Ovary (tissue), 9 donors: ENCODE results near the gene TFF3. TPM values are rescaled to one million over a fixed set of nuclear protein-coding genes. Genes with fewer than 3 reads are reported as not detected.

Source experiments
- DNase-seq, 5 donors: peaks; one replicate each; pipeline ENCODE4 v3.0.0-alpha.2; 2019 to 2020
- H3K27ac ChIP-seq, 2 donors: fragments of 200-600 bp; one replicate each; pipeline versions ENCODE4 v1.5.1 to v1.8.0; 2019 to 2022
- H3K27me3 ChIP-seq: fragments of 200-600 bp; one replicate; pipeline ENCODE4 v1.8.0; 2022
- H3K36me3 ChIP-seq: fragments of 200-600 bp; sonication (generic); one replicate; pipeline ENCODE4 v1.5.1; 2019
- H3K4me1 ChIP-seq: one replicate; pipeline ENCODE4 v1.8.1; 2013; ENCODE audit warnings: mild to moderate bottlenecking, moderate library complexity; ENCODE audit not compliant: insufficient read depth
- H3K4me3 ChIP-seq: fragments of 200-600 bp; sonication (generic); one replicate; pipeline ENCODE4 v1.5.1; 2017
- H3K9me3 ChIP-seq, 2 donors: fragments of 200-600 bp in 1 of 2; sonication (generic) in 1 of 2; one replicate each; pipeline versions ENCODE4 v1.5.1 to v1.8.1; 2013 to 2019; ENCODE audit warnings: mild to moderate bottlenecking in 1 of 2, moderate library complexity in 1 of 2
- EP300 ChIP-seq: sonication (generic); formaldehyde crosslinking; IDR thresholded peaks from one replicate; pipeline ENCODE4 v1.6.1; 2017; ENCODE audit warnings: antibody characterized with exemption
- POLR2A ChIP-seq: fragments of 450-650 bp; IDR thresholded peaks from one replicate; pipeline ENCODE4 v1.6.1; 2017; ENCODE audit warnings: antibody characterized with exemption, mild to moderate bottlenecking, moderate library complexity
- WGBS, 3 donors: extraction: QIAGEN DNeasy Blood & Tissue Kit in 1 of 3; methylation state at CpG; one replicate each; pipeline versions ENCODE4 v1.1.5 to v1.1.7; 2013 to 2017; 5-methylcytosine and 5-hydroxymethylcytosine counted together
- intact Hi-C, 4 donors: fragments of 100-400 bp; cut with DNase I; formaldehyde crosslinking; loops; one replicate each; pipeline versions ENCODE4 v1.11.0 to v1.15.1; 2022 to 2023
- polyA plus RNA-seq, 2 donors: library from polyadenylated mRNA; stranded (reverse); fragments of 200-250 nt in 1 of 2; fragments of 350-450 nt in 1 of 2; fragmentation: Illumina TruSeq in 1 of 2; extraction: RNeasy Lipid Tissue Mini Kit (QIAGEN cat#74804) in 1 of 2; gene quantifications; one replicate each; pipeline ENCODE4 v1.2.3, GENCODE V29; 2013 to 2014
- total RNA-seq, 7 donors: library from RNA; depleted of rRNA in 2 of 7; stranded (reverse); fragments of >200 nt in 2 of 7; fragmentation: NEBNext Ultra II Directional in 3 of 7; extraction: Animal tissue kit (Norgen Biotek cat#: 25700) in 3 of 7; gene quantifications; one replicate each; pipeline versions ENCODE4 v1.1.0 to v1.2.4, GENCODE V29; 2016 to 2023
- TF ChIP-seq, protein P1 (sequence below), 3 donors: fragments of 450-650 bp in 2 of 3; fragments of 200-600 bp in 1 of 3; IDR thresholded peaks; one replicate each; pipeline versions ENCODE4 v1.5.1 to v1.8.0; 2016 to 2022; ENCODE audit warnings: antibody characterized with exemption in 3 of 3, mild to moderate bottlenecking in 1 of 3
- donor health status: DM: no; HTN: no; CAD: no; lungs with moderate emphysema.
- donor health status: DM: no; HTN: no; CAD: no.
- donor health status: Bipolar disorder and iron deficiency.
- donor health status: DM: yes; HTN: yes; CAD: no.
- donor health status: DM: no; HTN: no; CAD: no.
- donor health status: DM: yes; HTN: yes; CAD: no.

The TFF3 gene
- total and polyA plus RNA-seq, 9 donors: 1.3 to 131 (median 11.0) TPM; not detected in 1

DNA sequence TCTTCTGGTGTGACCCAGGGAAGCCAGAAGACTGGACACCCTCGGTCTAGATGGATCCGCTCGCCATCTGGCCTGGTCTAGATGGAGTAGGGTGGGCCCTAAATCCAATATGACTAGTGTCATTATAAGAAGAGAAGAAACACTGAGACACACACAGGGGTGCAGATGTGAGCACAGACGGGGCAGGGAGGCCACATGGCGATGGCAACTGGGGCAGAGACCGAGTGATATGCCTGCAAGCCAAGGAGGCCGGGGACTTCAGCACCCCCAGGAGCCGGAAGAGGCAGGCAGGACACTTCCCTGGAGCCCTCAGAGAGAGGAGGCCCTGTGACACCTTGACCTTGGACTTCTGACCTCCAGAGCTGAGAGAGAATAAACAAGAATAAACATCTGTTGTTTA lies 5.6 kb upstream of the TFF3 start:
- H3K27ac ChIP-seq: no peak overlapping the region
- H3K27me3 ChIP-seq: no peaks in the 10 kb centered on the region
- H3K4me3 ChIP-seq: no peak overlapping the region
- TF ChIP-seq EP300 (no peak), POLR2A (no peak)
- TF ChIP-seq, protein P1, sequence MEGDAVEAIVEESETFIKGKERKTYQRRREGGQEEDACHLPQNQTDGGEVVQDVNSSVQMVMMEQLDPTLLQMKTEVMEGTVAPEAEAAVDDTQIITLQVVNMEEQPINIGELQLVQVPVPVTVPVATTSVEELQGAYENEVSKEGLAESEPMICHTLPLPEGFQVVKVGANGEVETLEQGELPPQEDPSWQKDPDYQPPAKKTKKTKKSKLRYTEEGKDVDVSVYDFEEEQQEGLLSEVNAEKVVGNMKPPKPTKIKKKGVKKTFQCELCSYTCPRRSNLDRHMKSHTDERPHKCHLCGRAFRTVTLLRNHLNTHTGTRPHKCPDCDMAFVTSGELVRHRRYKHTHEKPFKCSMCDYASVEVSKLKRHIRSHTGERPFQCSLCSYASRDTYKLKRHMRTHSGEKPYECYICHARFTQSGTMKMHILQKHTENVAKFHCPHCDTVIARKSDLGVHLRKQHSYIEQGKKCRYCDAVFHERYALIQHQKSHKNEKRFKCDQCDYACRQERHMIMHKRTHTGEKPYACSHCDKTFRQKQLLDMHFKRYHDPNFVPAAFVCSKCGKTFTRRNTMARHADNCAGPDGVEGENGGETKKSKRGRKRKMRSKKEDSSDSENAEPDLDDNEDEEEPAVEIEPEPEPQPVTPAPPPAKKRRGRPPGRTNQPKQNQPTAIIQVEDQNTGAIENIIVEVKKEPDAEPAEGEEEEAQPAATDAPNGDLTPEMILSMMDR (IDR thresholded peaks at IDR 0.05): no peak
- H3K36me3 ChIP-seq: no peaks in the 10 kb centered on the region
- H3K4me1 ChIP-seq: no peaks in the 10 kb centered on the region
- WGBS, 3 donors: 89 to 95% (median 91%) methylated on average over 8 of the region's 8 CpGs
- intact Hi-C loops: no loop called here
- no peak for DNase-seq
- H3K9me3 ChIP-seq: no peaks in the 10 kb centered on the region

DNA sequence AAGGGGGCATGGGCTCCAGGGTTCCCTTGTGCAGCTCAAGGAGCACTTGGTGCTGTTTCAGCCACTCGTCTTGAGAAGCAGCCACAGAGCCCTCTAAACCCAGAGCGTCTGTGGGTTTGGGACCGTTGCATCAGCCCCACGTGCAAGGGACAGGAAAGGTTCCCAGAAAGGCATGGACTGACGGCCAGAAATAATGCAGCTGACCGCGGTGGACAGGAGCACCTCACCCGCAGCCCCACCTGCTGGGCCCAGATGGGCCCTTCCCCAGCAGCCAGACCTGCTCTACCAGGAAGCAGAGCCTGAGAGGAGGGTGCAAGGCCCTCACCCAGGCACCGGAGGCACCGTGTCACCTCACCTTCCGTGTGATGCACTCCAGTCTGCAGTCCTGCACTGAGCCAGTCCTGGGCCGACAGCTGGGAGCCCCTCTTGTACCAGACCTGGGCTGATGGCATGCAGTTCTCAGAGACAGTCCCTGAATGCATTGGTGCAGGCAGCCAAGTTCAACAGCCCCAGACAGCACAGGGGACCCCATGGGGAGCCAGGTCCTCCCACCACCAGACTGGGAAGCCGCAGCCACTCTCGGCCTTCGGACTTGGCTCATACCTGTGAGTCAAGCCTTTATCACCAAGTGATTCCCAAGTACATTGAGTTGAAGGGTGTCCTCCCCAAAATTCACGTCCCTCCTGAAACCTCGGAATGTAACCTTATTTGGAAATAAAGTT lies 4.8 kb upstream of the TFF3 start:
- intact Hi-C loops: no loop called here
- TF ChIP-seq EP300 (no peak), POLR2A (no peak)
- TF ChIP-seq, protein P1 (IDR thresholded peaks at IDR 0.05): no peak
- Histone ChIP-seq H3K27me3 (no peaks in the 10 kb centered on the region), H3K9me3 (no peaks in the 10 kb centered on the region), H3K27ac (no peak overlapping the region), H3K4me1 (no peaks in the 10 kb centered on the region), H3K4me3 (no peak overlapping the region), H3K36me3 (no peaks in the 10 kb centered on the region)
- DNase-seq: no peak
- 69 to 76% (median 75%) methylated on average over 17 of the region's 17 CpGs for WGBS, 3 donors

DNA sequence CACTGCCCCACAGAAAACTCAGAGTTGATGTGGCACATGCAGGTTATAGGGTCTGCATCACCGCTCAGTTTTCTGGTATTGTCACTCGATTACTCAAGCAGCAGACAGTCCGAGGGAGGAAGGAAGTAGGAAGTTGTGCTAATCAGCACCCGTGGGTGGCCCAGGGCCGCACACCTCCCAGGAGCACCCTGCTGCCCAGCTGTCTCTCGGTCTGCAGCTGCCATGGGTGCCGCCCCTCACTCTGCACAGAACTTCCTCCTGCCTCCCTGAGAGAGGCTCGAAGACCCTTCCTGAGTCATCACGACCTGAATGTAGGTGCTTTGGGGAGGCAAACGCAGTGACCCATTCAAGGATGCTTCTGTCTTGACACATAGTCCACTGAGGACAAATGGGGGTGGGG lies 4.2 kb upstream of the TFF3 start:
- Histone ChIP-seq H3K27ac (no peak overlapping the region), H3K9me3 (no peaks in the 10 kb centered on the region), H3K27me3 (no peaks in the 10 kb centered on the region), H3K4me1 (no peaks in the 10 kb centered on the region), H3K4me3 (no peak overlapping the region), H3K36me3 (no peaks in the 10 kb centered on the region)
- DNase-seq: no peak
- TF ChIP-seq POLR2A (no peak), EP300 (no peak)
- TF ChIP-seq, protein P1 (IDR thresholded peaks at IDR 0.05): no peak
- WGBS, 3 donors: 62 to 70% (median 68%) methylated on average over 10 of the region's 10 CpGs
- intact Hi-C loops: no loop called here

DNA sequence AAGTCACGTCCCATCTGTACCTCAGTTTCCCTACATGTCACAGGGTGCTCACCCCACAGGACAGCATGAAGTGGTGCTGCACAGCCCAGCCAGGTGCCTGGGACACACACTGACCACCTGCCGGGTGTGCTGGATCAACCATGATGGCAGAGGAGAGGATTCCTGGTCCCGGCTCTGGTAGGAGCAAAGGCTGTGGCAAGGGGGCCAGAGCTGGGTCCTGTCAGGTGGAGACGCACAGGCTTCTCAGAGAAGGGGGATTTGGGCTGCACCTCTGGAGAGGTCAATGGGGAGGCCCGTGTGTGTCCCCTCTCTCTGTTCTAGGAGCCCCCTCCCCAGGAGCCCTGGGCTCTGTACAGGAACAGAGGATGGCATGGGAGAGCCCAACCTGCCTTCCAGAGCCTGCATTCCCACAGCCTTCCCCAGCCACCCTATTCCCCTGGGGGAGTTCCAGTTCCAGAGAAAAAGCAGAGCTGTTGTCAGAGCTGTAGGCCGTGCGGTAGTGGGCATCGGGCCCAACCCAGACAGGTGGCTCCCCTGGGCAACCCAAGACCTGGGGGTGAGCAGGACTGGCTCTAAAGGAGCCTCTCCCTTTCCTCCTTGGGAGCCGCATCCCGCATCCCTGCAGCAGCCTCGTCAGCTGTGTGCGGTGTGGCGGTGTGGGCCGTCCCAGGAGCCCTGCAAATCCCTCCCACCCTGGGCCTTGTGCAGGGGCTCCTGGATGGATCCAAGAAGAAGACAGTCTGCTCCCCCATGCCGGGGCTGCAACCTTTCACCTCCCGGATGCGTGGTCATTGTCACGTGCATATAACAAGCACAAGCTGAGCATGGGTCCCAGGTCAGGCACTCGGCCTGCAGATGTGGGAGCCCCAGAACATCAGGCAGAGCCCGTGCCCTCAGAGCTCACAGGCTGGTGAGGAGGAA lies 2.9 kb upstream of the TFF3 start:
- Histone ChIP-seq H3K27ac (no peak overlapping the region), H3K36me3 (no peaks in the 10 kb centered on the region), H3K27me3 (no peaks in the 10 kb centered on the region), H3K9me3 (no peaks in the 10 kb centered on the region), H3K4me1 (no peaks in the 10 kb centered on the region), H3K4me3 (no peak overlapping the region)
- intact Hi-C loops: no loop called here
- TF ChIP-seq EP300: no peak
- TF ChIP-seq, protein P1 (IDR thresholded peaks at IDR 0.05): no peak
- no peak for TF ChIP-seq POLR2A
- WGBS, 3 donors: 75 to 82% (median 76%) methylated on average over 20 of the region's 20 CpGs
- DNase-seq: no peak
